ENCODE data around the gene DTD1. TPM values are rescaled to one million over a fixed set of nuclear protein-coding genes. Genes with fewer than 3 reads are reported as not detected.
A peak's percentile ranks its signal among the peaks of the same experiment; 100 is the strongest.

DTD1 gene
- 10 to 100 TPM; 20.6 to 35.7 (median 26.7) TPM for total RNA-seq

- DNase-seq (ENCODE audit: low spot score) (peak; percentile 94), ATAC-seq (ENCODE audit: low FRiP score) (peak; percentile 98)
- no peak for TF ChIP-seq CTCF (IDR thresholded peaks at IDR 0.05)
These were observed at the start of gene DTD1 for GRCh38 chr20:18587665-18588573. TSS of gene DTD1 (plus strand) at chr20:18588054. CDS start at chr20:18588073, 19 bp downstream.

GRCh38 chr20:18541741-18542140, 46.1 kb upstream of the DTD1 start:
- ATAC-seq (ENCODE audit: low FRiP score) (no peak), DNase-seq (ENCODE audit: low spot score) (no peak)
- no peak for TF ChIP-seq CTCF (IDR thresholded peaks at IDR 0.05)

GRCh38 chr20:18543216-18543615, 44.6 kb upstream of the DTD1 start:
- no peak for TF ChIP-seq CTCF (IDR thresholded peaks at IDR 0.05)
- DNase-seq (ENCODE audit: low spot score) (no peak), ATAC-seq (ENCODE audit: low FRiP score) (no peak)

GRCh38 chr20:18543932-18544331, 43.9 kb upstream of the DTD1 start:
- no peak for ATAC-seq (ENCODE audit: low FRiP score)
- no peak for DNase-seq (ENCODE audit: low spot score)
- TF ChIP-seq CTCF (IDR thresholded peaks at IDR 0.05), result no peak

GRCh38 chr20:18545566-18545965, 42.3 kb upstream of the DTD1 start:
- DNase-seq (ENCODE audit: low spot score) (no peak), ATAC-seq (ENCODE audit: low FRiP score) (no peak)
- no peak for TF ChIP-seq CTCF (IDR thresholded peaks at IDR 0.05)

- no peak for ATAC-seq (ENCODE audit: low FRiP score)
- no peak for DNase-seq (ENCODE audit: low spot score)
- TF ChIP-seq CTCF (IDR thresholded peaks at IDR 0.05), result no peak
These were observed 39.4 kb upstream of the DTD1 start for GRCh38 chr20:18548465-18548864.

- TF ChIP-seq CTCF (IDR thresholded peaks at IDR 0.05), result no peak
- no peak for ATAC-seq (ENCODE audit: low FRiP score)
- no peak for DNase-seq (ENCODE audit: low spot score)
These were observed 34.1 kb upstream of the DTD1 start for GRCh38 chr20:18553746-18554145.

Measured in omental fat pad (tissue), 4 donors.